A673 (cell line): ENCODE results near the gene SEC14L6. TPM values are rescaled to one million over a fixed set of nuclear protein-coding genes. Genes with fewer than 3 reads are reported as not detected.

Experiments used
- BruUV-seq: library from RNA; stranded (reverse); fragments of 400-500 nt; replicated peaks from 2 replicates; lab custom pipeline; 2021; lab: Mats Ljungman, UMichigan
- CTCF ChIA-PET: fragments of 300-600 bp; sonication (Branson Sonifier 250); formaldehyde crosslinking; loops from one replicate; lab custom pipeline; 2022; ENCODE audit warnings: antibody characterized with exemption; lab: Charles Lee
- POLR2A ChIA-PET: fragments of 300-600 bp; sonication (Branson Sonifier 250); formaldehyde crosslinking; loops from one replicate; lab custom pipeline; 2022; ENCODE audit warnings: antibody characterized with exemption; ENCODE audit not compliant: low non-redundant PET; lab: Charles Lee
- DNase-seq: peaks from one replicate; pipeline ENCODE4 v3.0.0-alpha.2; 2015; ENCODE audit warnings: low spot score
- H3K27ac ChIP-seq: fragments of 200-600 bp; sonication (generic); 2 replicates; pipeline ENCODE4 v1.5.1; 2016; ENCODE audit warnings: mixed run types, low read depth, mild to moderate bottlenecking, mixed read lengths, antibody characterized with exemption, low read length; ENCODE audit not compliant: poor library complexity, severe bottlenecking
- H3K27me3 ChIP-seq: fragments of 200-600 bp; sonication (generic); replicated peaks from 2 replicates; pipeline ENCODE4 v1.6.1; 2017; ENCODE audit warnings: mixed run types, low read depth, mild to moderate bottlenecking, mixed read lengths, antibody characterized with exemption, low read length; ENCODE audit not compliant: insufficient read depth, poor library complexity
- H3K36me3 ChIP-seq: fragments of 200-600 bp; sonication (generic); 2 replicates; pipeline ENCODE4 v1.6.1; 2016; ENCODE audit warnings: mixed run types, mild to moderate bottlenecking, mixed read lengths, antibody characterized with exemption, low read length; ENCODE audit not compliant: insufficient read depth, poor library complexity, severe bottlenecking
- H3K4me1 ChIP-seq: fragments of 200-600 bp; sonication (generic); 2 replicates; pipeline ENCODE4 v1.6.1; 2017; ENCODE audit warnings: mixed run types, mild to moderate bottlenecking, mixed read lengths, antibody characterized with exemption, low read length; ENCODE audit not compliant: insufficient read depth, poor library complexity, severe bottlenecking
- H3K4me3 ChIP-seq: fragments of 200-600 bp; sonication (generic); 2 replicates; pipeline ENCODE4 v1.5.1; 2016; ENCODE audit warnings: low read depth, mixed run types, mild to moderate bottlenecking, mixed read lengths, low read length; ENCODE audit not compliant: poor library complexity, severe bottlenecking
- H3K9me3 ChIP-seq: fragments of 200-600 bp; sonication (generic); 2 replicates; pipeline ENCODE4 v1.6.1; 2016; ENCODE audit warnings: mixed run types, low read depth, mild to moderate bottlenecking, mixed read lengths, antibody characterized with exemption, low read length; ENCODE audit not compliant: poor library complexity, severe bottlenecking
- CTCF ChIP-seq: fragments of 300-800, 200-600 bp; sonication (generic); conservative IDR thresholded peaks from 2 replicates; pipeline ENCODE4 v1.5.1; 2017; ENCODE audit warnings: low read depth, mild to moderate bottlenecking, antibody characterized with exemption, low read length, moderate library complexity, mixed read lengths
- EZH2 ChIP-seq: fragments of 200-600 bp; sonication (generic); IDR thresholded peaks from 2 replicates; pipeline ENCODE4 v1.6.1; 2017; ENCODE audit warnings: borderline replicate concordance, low read depth, mild to moderate bottlenecking, mixed read lengths, antibody characterized with exemption, low read length; ENCODE audit not compliant: poor library complexity, severe bottlenecking
- intact Hi-C: fragments of 100-400 bp; cut with micrococcal nuclease; formaldehyde crosslinking; loops from one replicate; pipeline ENCODE4 v1.10.0; 2022; ENCODE audit not compliant: unreplicated experiment
- total RNA-seq: library from RNA; stranded (reverse); gene quantifications from 2 replicates; pipeline ENCODE4 v1.2.3, GENCODE V29; 2021

The SEC14L6 gene
- total RNA-seq, 1 experiment from 2014 or later, result not detected

- no peak for DNase-seq
- Histone ChIP-seq H3K4me1 (no peaks in the 10 kb centered on the region), H3K4me3 (no peak overlapping the region), H3K9me3 (no peaks in the 10 kb centered on the region), H3K36me3 (peaks cover 19% of the 10 kb centered on the region), H3K27me3 (no peaks in the 10 kb centered on the region), H3K27ac (no peak overlapping the region)
- intact Hi-C loops, result no loop called here
- TF ChIP-seq CTCF, result no peak
- POLR2A ChIA-PET, result no interaction called here
- no TSS peak for BruUV-seq
- CTCF ChIA-PET, result no interaction called here
Measured at GRCh38 chr22:30572840-30573593, 26.5 kb upstream of the SEC14L6 start.

- Histone ChIP-seq H3K9me3 (no peaks in the 10 kb centered on the region), H3K4me3 (no peak overlapping the region), H3K27ac (no peak overlapping the region), H3K4me1 (no peaks in the 10 kb centered on the region), H3K36me3 (peaks cover 14% of the 10 kb centered on the region), H3K27me3 (no peaks in the 10 kb centered on the region)
- BruUV-seq, result no TSS peak
- intact Hi-C loops, result no loop called here
- CTCF ChIA-PET, result no interaction called here
- DNase-seq, result no peak
- POLR2A ChIA-PET, result no interaction called here
- TF ChIP-seq CTCF, result no peak
- no peak for TF ChIP-seq EZH2
Measured at GRCh38 chr22:30572210-30572609, 25.7 kb upstream of the SEC14L6 start.

GRCh38 chr22:30569674-30570202 is 23.2 kb upstream of the SEC14L6 start:
- no TSS peak for BruUV-seq
- H3K4me1 ChIP-seq, result no peaks in the 10 kb centered on the region
- no peaks in the 10 kb centered on the region for H3K36me3 ChIP-seq
- no peaks in the 10 kb centered on the region for H3K27me3 ChIP-seq
- no peak overlapping the region for H3K27ac ChIP-seq
- H3K4me3 ChIP-seq, result no peak overlapping the region
- CTCF ChIA-PET, result no interaction called here
- intact Hi-C loops, result no loop called here
- TF ChIP-seq EZH2, result no peak
- no peak for TF ChIP-seq CTCF
- no peaks in the 10 kb centered on the region for H3K9me3 ChIP-seq
- DNase-seq, result no peak
- POLR2A ChIA-PET, result no interaction called here
